GM12878 (cell line): Measurements from ENCODE around the gene DYNC1I1. TPM values are rescaled to one million over a fixed set of nuclear protein-coding genes. Genes with fewer than 3 reads are reported as not detected.

Source experiments
- ATAC-seq: fragments of 200-7000 bp; cut with Tn5 transposase; 3 replicates; pipeline ENCODE4 v1.9.1; 2020; ENCODE audit warnings: mild to moderate bottlenecking, moderate library complexity
- BruUV-seq: library from RNA; stranded (reverse); fragments of 400-500 nt; replicated peaks from 2 replicates; lab custom pipeline; 2021; lab: Mats Ljungman, UMichigan
- CTCF ChIA-PET: fragments of 300-600 bp; sonication (Branson Sonifier 250); formaldehyde crosslinking; extraction: SDS; loops from one replicate; lab custom pipeline; 2021; ENCODE audit warnings: inconsistent platforms; lab: Yijun Ruan, JAX
- POLR2A ChIA-PET: fragments of 350-600 bp; formaldehyde crosslinking; extraction: SDS; loops from one replicate; lab custom pipeline; 2021; ENCODE audit warnings: inconsistent platforms; lab: Charles Lee
- RAD21 ChIA-PET: fragments of 300-600 bp; sonication (Branson Sonifier 250); formaldehyde crosslinking; loops from one replicate; lab custom pipeline; 2023; ENCODE audit warnings: antibody characterized with exemption; ENCODE audit not compliant: unreplicated experiment; lab: Charles Lee
- SMC1A ChIA-PET: fragments of 300-600 bp; sonication (Branson Sonifier 250); formaldehyde crosslinking; loops from one replicate; lab custom pipeline; 2023; ENCODE audit not compliant: unreplicated experiment, uncharacterized antibody; lab: Charles Lee
- DNase-seq: peaks from one replicate; pipeline ENCODE4 v3.0.0-alpha.2; 2011; ENCODE audit warnings: low read depth, low spot score
- FAIRE-seq: peaks from 3 replicates; lab custom pipeline; 2011; peaks lifted over from hg19 to GRCh38; lab: Jason Lieb, UNC
- H2AFZ ChIP-seq: 2 replicates; pipeline ENCODE4 v1.6.0; 2011; ENCODE audit warnings: low read depth, low read length, control low read depth; ENCODE audit not compliant: control insufficient read depth
- H3K27ac ChIP-seq: 2 replicates; pipeline ENCODE4 v1.5.1; 2011; ENCODE audit warnings: control low read depth; ENCODE audit not compliant: control insufficient read depth, insufficient read depth
- H3K27me3 ChIP-seq, 2 experiments: replicated peaks in 1 of 2; 2 replicates each; pipeline versions ENCODE4 v1.6.0 to v1.6.1; 2011; ENCODE audit warnings: low read length in 1 of 2; ENCODE audit not compliant: control insufficient read depth in 2 of 2, insufficient read depth in 2 of 2
- H3K36me3 ChIP-seq, 2 experiments: 2 replicates each; pipeline ENCODE4 v1.5.1; 2011; ENCODE audit warnings: low read length in 1 of 2; ENCODE audit not compliant: control insufficient read depth in 2 of 2, insufficient read depth in 2 of 2
- H3K4me1 ChIP-seq: 2 replicates; pipeline ENCODE4 v1.6.1; 2011; ENCODE audit warnings: mild to moderate bottlenecking, low read length, moderate library complexity, mixed read lengths; ENCODE audit not compliant: control insufficient read depth, insufficient read depth
- H3K4me2 ChIP-seq: 2 replicates; pipeline ENCODE4 v1.6.0; 2011; ENCODE audit warnings: control low read depth; ENCODE audit not compliant: control insufficient read depth, insufficient read depth
- H3K4me3 ChIP-seq: fragments of 200-600 bp; sonication (generic); 2 replicates; pipeline ENCODE4 v1.5.1; 2016
- H3K79me2 ChIP-seq: 2 replicates; pipeline ENCODE4 v1.6.0; 2011; ENCODE audit warnings: low read length; ENCODE audit not compliant: control insufficient read depth, insufficient read depth
- H3K9ac ChIP-seq: 2 replicates; pipeline ENCODE4 v1.8.0; 2011; ENCODE audit warnings: low read length, control low read depth, mixed read lengths; ENCODE audit not compliant: control insufficient read depth, insufficient read depth
- H3K9me3 ChIP-seq: replicated peaks from 3 replicates; pipeline ENCODE4 v1.5.1; 2011; ENCODE audit warnings: mild to moderate bottlenecking, low read length; ENCODE audit not compliant: control insufficient read depth, insufficient read depth
- H4K20me1 ChIP-seq: 2 replicates; pipeline ENCODE4 v1.6.0; 2011; ENCODE audit not compliant: control insufficient read depth, insufficient read depth
- BHLHE40 ChIP-seq, 2 experiments: fragments of 450-650 bp in 1 of 2; IDR thresholded peaks; 2 replicates each; pipeline ENCODE4 v1.6.1; 2011 to 2017; ENCODE audit warnings: low read depth in 2 of 2, borderline replicate concordance in 1 of 2, improper control_type of control experiment in 1 of 2, low read length in 1 of 2, mild to moderate bottlenecking in 1 of 2
- EED ChIP-seq: sonication (generic); IDR thresholded peaks from 2 replicates; pipeline ENCODE4 v1.6.1; 2016; ENCODE audit warnings: antibody characterized with exemption, low read depth
- EP300 ChIP-seq, 2 experiments: fragments of 150-350 bp in 1 of 2; IDR thresholded peaks; 2 replicates each; pipeline ENCODE4 v1.6.1; 2011 to 2012; ENCODE audit warnings: low read depth in 2 of 2, low read length in 2 of 2, borderline replicate concordance in 1 of 2, improper control_type of control experiment in 1 of 2, inconsistent platforms in 1 of 2; ENCODE audit not compliant: control insufficient read depth in 1 of 2
- JUNB ChIP-seq: IDR thresholded peaks from 2 replicates; pipeline ENCODE4 v1.6.1; 2016; ENCODE audit warnings: antibody characterized with exemption, mild to moderate bottlenecking
- MEF2A ChIP-seq: IDR thresholded peaks from 2 replicates; pipeline ENCODE4 v1.6.1; 2011; ENCODE audit warnings: low read depth, mild to moderate bottlenecking, low read length, moderate library complexity; ENCODE audit not compliant: insufficient read depth
- MEF2B ChIP-seq: fragments of 450-650 bp; IDR thresholded peaks from 2 replicates; pipeline ENCODE4 v1.6.1; 2018; ENCODE audit warnings: mild to moderate bottlenecking, moderate library complexity; ENCODE audit not compliant: partially characterized antibody, poor library complexity, severe bottlenecking
- MTA3 ChIP-seq: IDR thresholded peaks from 2 replicates; pipeline ENCODE4 v1.6.1; 2012; ENCODE audit warnings: low read length, inconsistent platforms, borderline replicate concordance
- NR2C1 ChIP-seq: fragments of 450-650 bp; IDR thresholded peaks from 2 replicates; pipeline ENCODE4 v1.6.1; 2017; ENCODE audit warnings: antibody characterized with exemption, mild to moderate bottlenecking, moderate library complexity
- POLR2AphosphoS2 ChIP-seq: IDR thresholded peaks from 2 replicates; pipeline ENCODE4 v1.6.1; 2011; ENCODE audit warnings: low read depth, mild to moderate bottlenecking, low read length, improper control_type of control experiment, moderate library complexity
- POLR2AphosphoS5 ChIP-seq: IDR thresholded peaks from 2 replicates; pipeline ENCODE4 v1.6.1; 2011; ENCODE audit warnings: mild to moderate bottlenecking, low read length, inconsistent platforms
- PRDM15 ChIP-seq: fragments of 450-650 bp; formaldehyde crosslinking; IDR thresholded peaks from 2 replicates; pipeline ENCODE4 v1.4.0; 2020; ENCODE audit warnings: mild to moderate bottlenecking, moderate library complexity
- RB1 ChIP-seq: fragments of 450-650 bp; formaldehyde crosslinking; IDR thresholded peaks from 2 replicates; pipeline ENCODE4 v1.6.1; 2017; ENCODE audit warnings: mild to moderate bottlenecking, borderline replicate concordance
- SMARCA5 ChIP-seq: fragments of 450-650 bp; IDR thresholded peaks from 2 replicates; pipeline ENCODE4 v1.6.1; 2017; ENCODE audit warnings: mild to moderate bottlenecking
- SMC3 ChIP-seq: IDR thresholded peaks from 2 replicates; pipeline ENCODE4 v1.6.1; 2011; ENCODE audit warnings: low read length, improper control_type of control experiment, borderline replicate concordance
- SRF ChIP-seq, 2 experiments: IDR thresholded peaks; 2 replicates each; pipeline ENCODE4 v1.6.1; 2011; ENCODE audit warnings: low read depth in 2 of 2, low read length in 2 of 2, mild to moderate bottlenecking in 1 of 2, moderate library complexity in 1 of 2
- TBL1XR1 ChIP-seq: IDR thresholded peaks from 2 replicates; pipeline ENCODE4 v1.6.1; 2012; ENCODE audit warnings: low read depth, low read length, improper control_type of control experiment
- ZNF384 ChIP-seq: IDR thresholded peaks from 2 replicates; pipeline ENCODE4 v1.6.1; 2012; ENCODE audit warnings: low read depth, mild to moderate bottlenecking, low read length, improper control_type of control experiment, borderline replicate concordance
- WGBS: methylation state at CpG from one replicate; pipeline ENCODE4 v1.1.6; 2016; ENCODE audit warnings: low lambda C conversion rate; ENCODE audit not compliant: insufficient replicate concordance, insufficient coverage; ENCODE audit errors: missing lambda C conversion rate; 5-methylcytosine and 5-hydroxymethylcytosine counted together
- in situ Hi-C: fragments of 300-500 bp; cut with MboI; formaldehyde crosslinking; loops from 9 replicates; pipeline ENCODE4 v1.14.3; 2018; ENCODE audit warnings: mixed read lengths
- intact Hi-C: fragments of 100-400 bp; cut with micrococcal nuclease; formaldehyde crosslinking; loops from one replicate; pipeline ENCODE4 v1.14.2; 2022; ENCODE audit not compliant: unreplicated experiment
- polyA plus RNA-seq, 11 experiments: library from polyadenylated mRNA; depleted of rRNA in 4 of 11; unstranded in 6 of 11; stranded (reverse) in 5 of 11; fragments of >200 nt; fragmentation: Nextera tagmentation in 4 of 11; fragmentation: Illumina TruSeq in 1 of 11; extraction: Ambion mirVana in 4 of 11; extraction: Trizol in 1 of 11; gene quantifications; 1 replicate in 1 of 11; 2 replicates in 10 of 11; pipeline versions ENCODE4 v1.2.1 to v1.2.3, GENCODE V29; 2011 to 2016; ENCODE audit warnings: inconsistent platforms in 2 of 11, missing spikeins in 2 of 11, low read depth in 1 of 11
- total RNA-seq, 4 experiments: library from RNA; depleted of rRNA in 3 of 4; stranded (reverse); fragments of >200 nt in 3 of 4; fragmentation: Illumina TruSeq in 1 of 4; extraction: Trizol in 1 of 4; gene quantifications; 2 replicates each; pipeline versions ENCODE4 v1.2.1 to v1.2.3, GENCODE V29; 2013 to 2021

Gene DYNC1I1
- total and polyA plus RNA-seq, 10 of the 15 experiments (the other 5 are each of a cell fraction or from before 2014, with no cell fraction given) = 0.05 to 0.91 (median 0.14) TPM; not detected in 3

- no peak for TF ChIP-seq EP300 (IDR thresholded peaks at IDR 0.05; ENCODE audit: borderline replicate concordance in 1 of 2, control insufficient read depth in 1 of 2, low read depth in 2 of 2, low read length in 2 of 2)
- no peak for TF ChIP-seq TBL1XR1
Observed at GRCh38 chr7:95824616-95825015, 52.3 kb downstream of the DYNC1I1 start (continued).

GRCh38 chr7:95828824-95829790 lies 56.8 kb downstream of the DYNC1I1 start:
- no peaks in the 10 kb centered on the region for H4K20me1 ChIP-seq
- no peaks in the 10 kb centered on the region for H3K9me3 ChIP-seq
- no peak overlapping the region for H3K4me3 ChIP-seq
- in situ Hi-C loops = no loop called here
- no peak overlapping the region for H2AFZ ChIP-seq
- ATAC-seq = no peak
- H3K27me3 ChIP-seq = no peaks in the 10 kb centered on the region
- H3K27ac ChIP-seq = no peak overlapping the region
- DNase-seq = no peak
- ChIA-PET RAD21 (no interaction called here), CTCF (interaction anchor here (1.7 to 2.0 kb wide), 2 partner anchors 12 kb away, joined by 5 to 9 read pairs; no protein-coding TSS in a partner anchor), POLR2A (no interaction called here), SMC1A (no interaction called here)
- H3K9ac ChIP-seq = no peak overlapping the region
- WGBS = 47% methylated on average over 4 of the region's 4 CpGs
- H3K36me3 ChIP-seq = no peaks in the 10 kb centered on the region
- no peak for FAIRE-seq
- H3K4me1 ChIP-seq = no peaks in the 10 kb centered on the region
- H3K4me2 ChIP-seq = no peak overlapping the region
- no TSS peak for BruUV-seq
- no peaks in the 10 kb centered on the region for H3K79me2 ChIP-seq
- intact Hi-C loops = no loop called here
- TF ChIP-seq SMARCA5 (no peak), SRF (IDR thresholded peaks at IDR 0.05; ENCODE audit: low read depth in 2 of 2, low read length in 2 of 2) (no peak), JUNB (no peak), POLR2AphosphoS2 (no peak), POLR2AphosphoS5 (no peak), MEF2A (no peak), RB1 (no peak), EED (no peak), NR2C1 (no peak), MEF2B (no peak), SMC3 (no peak), BHLHE40 (IDR thresholded peaks at IDR 0.05; ENCODE audit: borderline replicate concordance in 1 of 2, low read depth in 2 of 2, low read length in 1 of 2) (no peak), PRDM15 (CRISPR knock-in tag) (no peak), MTA3 (no peak), ZNF384 (no peak)
